Measurements from ENCODE around the gene DENND5B.

Gene DENND5B

DNA sequence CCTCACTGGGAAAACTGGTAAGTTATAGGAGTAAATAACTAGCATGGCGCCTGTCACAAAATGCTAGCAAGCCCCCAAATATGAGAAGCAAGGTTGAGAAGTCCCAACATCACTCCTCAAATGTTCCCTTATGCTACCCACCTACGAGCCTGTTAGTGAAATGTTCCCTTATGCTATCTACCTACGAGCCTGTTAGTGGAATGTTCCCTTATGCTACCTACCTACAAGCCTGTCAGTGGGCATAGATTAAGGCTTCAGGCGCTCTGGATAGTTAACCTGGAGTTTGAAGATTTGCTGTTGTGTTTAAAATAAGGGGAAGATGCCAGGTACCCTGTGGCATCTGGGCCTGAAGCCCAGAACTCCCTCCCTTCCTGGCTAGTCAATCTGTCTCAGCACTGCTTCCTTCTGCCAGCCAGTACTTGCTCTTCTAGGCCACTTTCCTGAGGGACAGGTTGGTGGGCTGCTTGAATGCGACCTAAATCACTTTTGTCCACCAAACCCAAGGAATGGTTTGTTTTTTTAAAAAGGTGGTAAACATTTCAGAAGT, 197.9 kb downstream of the DENND5B start:
- TF ChIP-seq, protein P1, sequence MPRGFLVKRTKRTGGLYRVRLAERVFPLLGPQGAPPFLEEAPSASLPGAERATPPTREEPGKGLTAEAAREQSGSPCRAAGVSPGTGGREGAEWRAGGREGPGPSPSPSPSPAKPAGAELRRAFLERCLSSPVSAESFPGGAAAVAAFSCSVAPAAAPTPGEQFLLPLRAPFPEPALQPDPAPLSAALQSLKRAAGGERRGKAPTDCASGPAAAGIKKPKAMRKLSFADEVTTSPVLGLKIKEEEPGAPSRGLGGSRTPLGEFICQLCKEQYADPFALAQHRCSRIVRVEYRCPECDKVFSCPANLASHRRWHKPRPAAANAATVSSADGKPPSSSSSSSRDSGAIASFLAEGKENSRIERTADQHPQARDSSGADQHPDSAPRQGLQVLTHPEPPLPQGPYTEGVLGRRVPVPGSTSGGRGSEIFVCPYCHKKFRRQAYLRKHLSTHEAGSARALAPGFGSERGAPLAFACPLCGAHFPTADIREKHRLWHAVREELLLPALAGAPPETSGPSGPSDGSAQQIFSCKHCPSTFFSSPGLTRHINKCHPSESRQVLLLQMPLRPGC (tag by site-specific recombination; IDR thresholded peaks at IDR 0.05), result no peak
- TF ChIP-seq ZNF76 (tag by site-specific recombination; IDR thresholded peaks at IDR 0.05; ENCODE audit: borderline replicate concordance, low read depth) (no peak), ZNF529 (tag by site-specific recombination; IDR thresholded peaks at IDR 0.05; ENCODE audit: insufficient replicate concordance) (no peak), ZNF169 (tag by site-specific recombination; IDR thresholded peaks at IDR 0.05) (no peak), ZNF214 (tag by site-specific recombination; IDR thresholded peaks at IDR 0.05; ENCODE audit: borderline replicate concordance) (no peak), ZFP3 (tag by site-specific recombination; IDR thresholded peaks at IDR 0.05; ENCODE audit: low read depth) (no peak)
- TF ChIP-seq, protein P2, sequence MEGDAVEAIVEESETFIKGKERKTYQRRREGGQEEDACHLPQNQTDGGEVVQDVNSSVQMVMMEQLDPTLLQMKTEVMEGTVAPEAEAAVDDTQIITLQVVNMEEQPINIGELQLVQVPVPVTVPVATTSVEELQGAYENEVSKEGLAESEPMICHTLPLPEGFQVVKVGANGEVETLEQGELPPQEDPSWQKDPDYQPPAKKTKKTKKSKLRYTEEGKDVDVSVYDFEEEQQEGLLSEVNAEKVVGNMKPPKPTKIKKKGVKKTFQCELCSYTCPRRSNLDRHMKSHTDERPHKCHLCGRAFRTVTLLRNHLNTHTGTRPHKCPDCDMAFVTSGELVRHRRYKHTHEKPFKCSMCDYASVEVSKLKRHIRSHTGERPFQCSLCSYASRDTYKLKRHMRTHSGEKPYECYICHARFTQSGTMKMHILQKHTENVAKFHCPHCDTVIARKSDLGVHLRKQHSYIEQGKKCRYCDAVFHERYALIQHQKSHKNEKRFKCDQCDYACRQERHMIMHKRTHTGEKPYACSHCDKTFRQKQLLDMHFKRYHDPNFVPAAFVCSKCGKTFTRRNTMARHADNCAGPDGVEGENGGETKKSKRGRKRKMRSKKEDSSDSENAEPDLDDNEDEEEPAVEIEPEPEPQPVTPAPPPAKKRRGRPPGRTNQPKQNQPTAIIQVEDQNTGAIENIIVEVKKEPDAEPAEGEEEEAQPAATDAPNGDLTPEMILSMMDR (tag by site-specific recombination; IDR thresholded peaks at IDR 0.05), result no peak
- TF ChIP-seq, protein P3, sequence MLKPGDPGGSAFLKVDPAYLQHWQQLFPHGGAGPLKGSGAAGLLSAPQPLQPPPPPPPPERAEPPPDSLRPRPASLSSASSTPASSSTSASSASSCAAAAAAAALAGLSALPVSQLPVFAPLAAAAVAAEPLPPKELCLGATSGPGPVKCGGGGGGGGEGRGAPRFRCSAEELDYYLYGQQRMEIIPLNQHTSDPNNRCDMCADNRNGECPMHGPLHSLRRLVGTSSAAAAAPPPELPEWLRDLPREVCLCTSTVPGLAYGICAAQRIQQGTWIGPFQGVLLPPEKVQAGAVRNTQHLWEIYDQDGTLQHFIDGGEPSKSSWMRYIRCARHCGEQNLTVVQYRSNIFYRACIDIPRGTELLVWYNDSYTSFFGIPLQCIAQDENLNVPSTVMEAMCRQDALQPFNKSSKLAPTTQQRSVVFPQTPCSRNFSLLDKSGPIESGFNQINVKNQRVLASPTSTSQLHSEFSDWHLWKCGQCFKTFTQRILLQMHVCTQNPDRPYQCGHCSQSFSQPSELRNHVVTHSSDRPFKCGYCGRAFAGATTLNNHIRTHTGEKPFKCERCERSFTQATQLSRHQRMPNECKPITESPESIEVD (tag by site-specific recombination; IDR thresholded peaks at IDR 0.05), result no peak
- TF ChIP-seq, protein P4, sequence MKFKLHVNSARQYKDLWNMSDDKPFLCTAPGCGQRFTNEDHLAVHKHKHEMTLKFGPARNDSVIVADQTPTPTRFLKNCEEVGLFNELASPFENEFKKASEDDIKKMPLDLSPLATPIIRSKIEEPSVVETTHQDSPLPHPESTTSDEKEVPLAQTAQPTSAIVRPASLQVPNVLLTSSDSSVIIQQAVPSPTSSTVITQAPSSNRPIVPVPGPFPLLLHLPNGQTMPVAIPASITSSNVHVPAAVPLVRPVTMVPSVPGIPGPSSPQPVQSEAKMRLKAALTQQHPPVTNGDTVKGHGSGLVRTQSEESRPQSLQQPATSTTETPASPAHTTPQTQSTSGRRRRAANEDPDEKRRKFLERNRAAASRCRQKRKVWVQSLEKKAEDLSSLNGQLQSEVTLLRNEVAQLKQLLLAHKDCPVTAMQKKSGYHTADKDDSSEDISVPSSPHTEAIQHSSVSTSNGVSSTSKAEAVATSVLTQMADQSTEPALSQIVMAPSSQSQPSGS (tag by site-specific recombination; IDR thresholded peaks at IDR 0.05; ENCODE audit: low read depth), result no peak
- TF ChIP-seq, protein P5, sequence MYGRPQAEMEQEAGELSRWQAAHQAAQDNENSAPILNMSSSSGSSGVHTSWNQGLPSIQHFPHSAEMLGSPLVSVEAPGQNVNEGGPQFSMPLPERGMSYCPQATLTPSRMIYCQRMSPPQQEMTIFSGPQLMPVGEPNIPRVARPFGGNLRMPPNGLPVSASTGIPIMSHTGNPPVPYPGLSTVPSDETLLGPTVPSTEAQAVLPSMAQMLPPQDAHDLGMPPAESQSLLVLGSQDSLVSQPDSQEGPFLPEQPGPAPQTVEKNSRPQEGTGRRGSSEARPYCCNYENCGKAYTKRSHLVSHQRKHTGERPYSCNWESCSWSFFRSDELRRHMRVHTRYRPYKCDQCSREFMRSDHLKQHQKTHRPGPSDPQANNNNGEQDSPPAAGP (tag by site-specific recombination; IDR thresholded peaks at IDR 0.05), result no peak
- H3K4me3 ChIP-seq (ENCODE audit: low read depth, low read length), result no peak overlapping the region
- H3K27ac ChIP-seq (ENCODE audit: extremely low read depth, low read depth, low read length), result no peak overlapping the region
- H3K9me3 ChIP-seq (ENCODE audit: control insufficient read depth, insufficient read depth, low read depth, low read length), result no peaks in the 10 kb centered on the region; the same call in 1 of the 2 replicates
- ChIA-PET POLR2A (no interaction called here), CTCF (no interaction called here)
- H3K36me3 ChIP-seq (ENCODE audit: control insufficient read depth in 2 of 2, insufficient read depth in 1 of 2, low read length in 2 of 2), result peaks cover 3 to 15% of the 10 kb centered on the region in 2 experiments; a peak in 2 of 3 replicates
- H3K4me1 ChIP-seq (ENCODE audit: control insufficient read depth, insufficient read depth, low read length), result no peaks in the 10 kb centered on the region

DNA sequence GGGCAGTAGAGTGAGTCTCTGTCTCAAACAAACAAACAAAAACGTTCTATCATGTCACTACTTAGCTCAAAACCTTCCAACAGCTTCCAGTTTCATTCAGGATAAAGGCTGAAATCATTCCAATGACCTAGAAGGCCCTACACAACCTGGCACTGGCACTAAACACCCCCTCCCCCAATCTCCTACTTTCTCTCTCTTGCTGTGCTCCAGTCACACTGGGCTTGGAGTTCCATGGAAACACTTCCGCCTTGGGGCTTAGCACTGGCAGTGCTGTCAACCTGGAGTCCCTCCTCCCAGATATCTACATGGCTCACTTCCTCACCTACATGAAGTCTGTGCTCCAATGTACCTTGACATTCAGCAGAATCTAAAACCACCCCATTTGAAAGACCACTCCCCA, 199.9 kb downstream of the DENND5B start:
- Histone ChIP-seq H3K27ac (ENCODE audit: extremely low read depth, low read depth, low read length) (no peak overlapping the region), H3K36me3 (ENCODE audit: control insufficient read depth in 2 of 2, insufficient read depth in 1 of 2, low read length in 2 of 2) (peaks cover 3 to 20% of the 10 kb centered on the region in 2 experiments; a peak in 2 of 3 replicates), H3K4me3 (ENCODE audit: low read depth, low read length) (no peak overlapping the region), H3K9me3 (ENCODE audit: control insufficient read depth, insufficient read depth, low read depth, low read length) (no peaks in the 10 kb centered on the region; the same call in 1 of the 2 replicates), H3K4me1 (ENCODE audit: control insufficient read depth, insufficient read depth, low read length) (no peaks in the 10 kb centered on the region)
- POLR2A ChIA-PET, result no interaction called here
- no peak for TF ChIP-seq ZNF585B (tag by site-specific recombination; IDR thresholded peaks at IDR 0.05)
- no peak for TF ChIP-seq OSR2 (tag by site-specific recombination; IDR thresholded peaks at IDR 0.05)
- TF ChIP-seq GLIS2 (tag by site-specific recombination; IDR thresholded peaks at IDR 0.05), result no peak
- no peak for TF ChIP-seq ZIC2 (tag by site-specific recombination; IDR thresholded peaks at IDR 0.05)
- CTCF ChIA-PET, result interaction anchor here (1.2 kb wide), 1 partner anchor 12 kb away, joined by 4 read pairs; no protein-coding TSS in a partner anchor

Data from HEK293 (cell line).